Activated T-cell treated with anti-CD3 and anti-CD28 coated beads, Interleukin-2, amount 50 U/mL, for 24 hours (primary cell): ENCODE data around the gene UTP11.
"Not testable (repeated sequence)": the region's sequence is repeated elsewhere in the genome, so short reads cannot be mapped to it uniquely, and the experiment has no call there.

Experiments
- DNase-seq: peaks from one replicate; pipeline ENCODE4 v3.0.0-alpha.2; 2020
- H3K27ac Mint-ChIP-seq: 2 replicates; pipeline ENCODE4 v1.8.0; 2020; ENCODE audit warnings: mild to moderate bottlenecking, mixed read lengths
- H3K27me3 Mint-ChIP-seq: 2 replicates; pipeline ENCODE4 v1.8.0; 2020; ENCODE audit warnings: mixed read lengths
- H3K36me3 Mint-ChIP-seq: 2 replicates; pipeline ENCODE4 v1.8.0; 2020; ENCODE audit warnings: low read depth, mixed read lengths
- H3K4me1 Mint-ChIP-seq: 2 replicates; pipeline ENCODE4 v1.8.0; 2020; ENCODE audit warnings: low read depth, mixed read lengths
- H3K4me3 Mint-ChIP-seq: 2 replicates; pipeline ENCODE4 v1.8.0; 2020; ENCODE audit warnings: mild to moderate bottlenecking, moderate library complexity, mixed read lengths
- H3K9me3 Mint-ChIP-seq: 2 replicates; pipeline ENCODE4 v1.8.0; 2020; ENCODE audit warnings: mixed read lengths

Gene UTP11

GRCh38 chr1:38029081-38029681 lies 16.6 kb downstream of the UTP11 start:
- DNase-seq, result peak; percentile 41
- peaks cover 59% of the 10 kb centered on the region for H3K4me1 Mint-ChIP-seq
- peak overlapping the region; percentile 43 for H3K4me3 Mint-ChIP-seq
- H3K27ac Mint-ChIP-seq, result peak overlapping the region; percentile 96
- H3K27me3 Mint-ChIP-seq, result no peaks in the 10 kb centered on the region
- no peaks in the 10 kb centered on the region for H3K9me3 Mint-ChIP-seq
- H3K36me3 Mint-ChIP-seq, result peaks cover 33% of the 10 kb centered on the region

- Mint-ChIP-seq H3K36me3 (peaks cover 29% of the 10 kb centered on the region), H3K9me3 (no peaks in the 10 kb centered on the region), H3K4me3 (peak overlapping the region; percentile 57), H3K27me3 (no peaks in the 10 kb centered on the region), H3K4me1 (peaks cover 59% of the 10 kb centered on the region), H3K27ac (peak overlapping the region; percentile 96)
- DNase-seq, result peak; percentile 84
These were observed 17.4 kb downstream of the UTP11 start for GRCh38 chr1:38029685-38030511.

GRCh38 chr1:38030596-38031512 lies 18.3 kb downstream of the UTP11 start:
- peaks cover 19% of the 10 kb centered on the region for H3K36me3 Mint-ChIP-seq
- peak overlapping the region; percentile 57 for H3K4me3 Mint-ChIP-seq
- H3K27ac Mint-ChIP-seq, result peak overlapping the region; percentile 96
- no peaks in the 10 kb centered on the region for H3K27me3 Mint-ChIP-seq
- no peaks in the 10 kb centered on the region for H3K9me3 Mint-ChIP-seq
- peak; percentile 34 for DNase-seq
- peaks cover 59% of the 10 kb centered on the region for H3K4me1 Mint-ChIP-seq

- DNase-seq, result no peak
- peak overlapping the region; percentile 45 for H3K27ac Mint-ChIP-seq
- H3K9me3 Mint-ChIP-seq, result no peaks in the 10 kb centered on the region
- no peaks in the 10 kb centered on the region for H3K27me3 Mint-ChIP-seq
- peaks cover 54% of the 10 kb centered on the region for H3K4me1 Mint-ChIP-seq
- H3K4me3 Mint-ChIP-seq, result no peak overlapping the region
- peaks cover 13% of the 10 kb centered on the region for H3K36me3 Mint-ChIP-seq
These were observed 19.0 kb downstream of the UTP11 start for GRCh38 chr1:38031513-38031866.

GRCh38 chr1:38032992-38033391 lies 20.5 kb downstream of the UTP11 start:
- not testable (repeated sequence) for H3K9me3 Mint-ChIP-seq, H3K27ac Mint-ChIP-seq, H3K4me3 Mint-ChIP-seq, H3K27me3 Mint-ChIP-seq, DNase-seq, H3K36me3 Mint-ChIP-seq
- H3K4me1 Mint-ChIP-seq, result peaks cover 39% of the 10 kb centered on the region

GRCh38 chr1:38034871-38035270 lies 22.3 kb downstream of the UTP11 start:
- Mint-ChIP-seq H3K4me1 (peaks cover 21% of the 10 kb centered on the region), H3K4me3 (no peak overlapping the region), H3K9me3 (no peaks in the 10 kb centered on the region), H3K27ac (no peak overlapping the region), H3K36me3 (no peaks in the 10 kb centered on the region), H3K27me3 (peaks cover 15% of the 10 kb centered on the region)
- DNase-seq, result no peak

GRCh38 chr1:38037221-38037939 lies 24.8 kb downstream of the UTP11 start:
- no peak overlapping the region for H3K4me3 Mint-ChIP-seq
- no peaks in the 10 kb centered on the region for H3K36me3 Mint-ChIP-seq
- peaks cover 40% of the 10 kb centered on the region for H3K27me3 Mint-ChIP-seq
- no peaks in the 10 kb centered on the region for H3K4me1 Mint-ChIP-seq
- no peak overlapping the region for H3K27ac Mint-ChIP-seq
- no peaks in the 10 kb centered on the region for H3K9me3 Mint-ChIP-seq
- DNase-seq, result no peak

- no peaks in the 10 kb centered on the region for H3K9me3 Mint-ChIP-seq
- no peak overlapping the region for H3K27ac Mint-ChIP-seq
- peaks cover 54% of the 10 kb centered on the region for H3K27me3 Mint-ChIP-seq
- H3K4me1 Mint-ChIP-seq, result peaks cover under 1% of the 10 kb centered on the region
- H3K36me3 Mint-ChIP-seq, result no peaks in the 10 kb centered on the region
- no peak overlapping the region for H3K4me3 Mint-ChIP-seq
- no peak for DNase-seq
These were observed 26.3 kb downstream of the UTP11 start for GRCh38 chr1:38038861-38039260.

- Mint-ChIP-seq H3K9me3 (no peaks in the 10 kb centered on the region), H3K36me3 (no peaks in the 10 kb centered on the region), H3K4me1 (peaks cover 4% of the 10 kb centered on the region), H3K27me3 (peaks cover 60% of the 10 kb centered on the region), H3K4me3 (no peak overlapping the region), H3K27ac (no peak overlapping the region)
- peak; percentile 22 for DNase-seq
These were observed 27.0 kb downstream of the UTP11 start for GRCh38 chr1:38039331-38040088.

GRCh38 chr1:38041936-38042834 lies 29.7 kb downstream of the UTP11 start:
- H3K9me3 Mint-ChIP-seq, result no peaks in the 10 kb centered on the region
- H3K4me3 Mint-ChIP-seq, result no peak overlapping the region
- H3K27me3 Mint-ChIP-seq, result peaks cover 69% of the 10 kb centered on the region
- H3K36me3 Mint-ChIP-seq, result no peaks in the 10 kb centered on the region
- H3K4me1 Mint-ChIP-seq, result peaks cover 11% of the 10 kb centered on the region
- no peak overlapping the region for H3K27ac Mint-ChIP-seq
- DNase-seq, result no peak

GRCh38 chr1:38043036-38043747 lies 30.7 kb downstream of the UTP11 start:
- Mint-ChIP-seq H3K27ac (no peak overlapping the region), H3K4me3 (no peak overlapping the region), H3K36me3 (no peaks in the 10 kb centered on the region), H3K9me3 (no peaks in the 10 kb centered on the region), H3K27me3 (peaks cover 77% of the 10 kb centered on the region), H3K4me1 (peaks cover 16% of the 10 kb centered on the region)
- DNase-seq, result no peak
